A549 (cell line): Measurements from ENCODE around the gene TRAPPC11. TPM values are rescaled to one million over a fixed set of nuclear protein-coding genes. Genes with fewer than 3 reads are reported as not detected.
A peak's percentile ranks its signal among the peaks of the same experiment; 100 is the strongest.

Experiments
- ATAC-seq, 2 experiments: fragments of 200-7000 bp in 1 of 2; fragments of >200 bp in 1 of 2; cut with Nextera tagmentation in 1 of 2; cut with Tn5 transposase in 1 of 2; 3 replicates each; pipeline versions ENCODE4 v1.8.0 to v1.9.1; 2018 to 2020; ENCODE audit warnings: mild to moderate bottlenecking in 1 of 2, moderate library complexity in 1 of 2
- CTCF ChIA-PET: fragments of 300-600 bp; sonication (Branson Sonifier 250); formaldehyde crosslinking; extraction: SDS; loops from one replicate; lab custom pipeline; 2021; ENCODE audit warnings: antibody characterized with exemption, inconsistent platforms; lab: Yijun Ruan, JAX
- POLR2A ChIA-PET: fragments of 350-600 bp; formaldehyde crosslinking; extraction: SDS; loops from one replicate; lab custom pipeline; 2021; ENCODE audit warnings: antibody characterized with exemption, inconsistent platforms; lab: Yijun Ruan, JAX
- DNase-seq, 2 experiments: peaks; one replicate each; pipeline versions ENCODE4 v3.0.0 to v3.0.0-alpha.2; 2011 to 2016; ENCODE audit warnings: low read depth in 1 of 2, low spot score in 1 of 2
- FAIRE-seq: peaks from 2 replicates; lab custom pipeline; 2011; peaks lifted over from hg19 to GRCh38; lab: Jason Lieb, UNC
- H3K27ac ChIP-seq, 2 experiments: fragments of >200 bp; sonication (Bioruptor Twin); formaldehyde crosslinking; 3 replicates each; pipeline ENCODE4 v1.5.1; 2016 to 2017
- H3K4me1 ChIP-seq: fragments of >200 bp; sonication (Bioruptor Twin); formaldehyde crosslinking; 3 replicates; pipeline ENCODE4 v1.6.1; 2016
- H3K4me2 ChIP-seq: fragments of >200 bp; sonication (Bioruptor Twin); formaldehyde crosslinking; 3 replicates; pipeline ENCODE4 v1.6.1; 2016
- H3K4me3 ChIP-seq: fragments of >200 bp; sonication (Bioruptor Twin); formaldehyde crosslinking; 3 replicates; pipeline ENCODE4 v1.5.1; 2016
- H3K9me3 ChIP-seq: fragments of >200 bp; sonication (Bioruptor Twin); formaldehyde crosslinking; 3 replicates; pipeline ENCODE4 v1.6.1; 2016
- BCL3 ChIP-seq: fragments of >200 bp; sonication (Bioruptor Twin); formaldehyde crosslinking; IDR thresholded peaks from 3 replicates; pipeline ENCODE4 v1.6.1; 2016
- BHLHE40 ChIP-seq: IDR thresholded peaks from 2 replicates; pipeline ENCODE4 v1.6.1; 2012; ENCODE audit warnings: low read depth, low read length, inconsistent platforms
- CEBPB ChIP-seq, 2 experiments: fragments of >200 bp in 1 of 2; sonication (Bioruptor Twin) in 1 of 2; formaldehyde crosslinking in 1 of 2; IDR thresholded peaks; 2 replicates each; pipeline ENCODE4 v1.6.1; 2012 to 2016
- CHD2 ChIP-seq: fragments of 150-350 bp; IDR thresholded peaks from 2 replicates; pipeline ENCODE4 v1.6.1; 2014; ENCODE audit warnings: low read length; ENCODE audit not compliant: partially characterized antibody
- EHMT2 ChIP-seq: fragments of 200-600 bp; sonication (generic); IDR thresholded peaks from 2 replicates; pipeline ENCODE4 v1.6.1; 2016; ENCODE audit warnings: antibody characterized with exemption, low read depth, mild to moderate bottlenecking, moderate library complexity
- EP300 ChIP-seq, 2 experiments: fragments of >200 bp; sonication (Bioruptor Twin); formaldehyde crosslinking; IDR thresholded peaks; 2 replicates in 1 of 2; 3 replicates in 1 of 2; pipeline ENCODE4 v1.6.1; 2016 to 2017
- ESRRA ChIP-seq: fragments of 150-350 bp; IDR thresholded peaks from 2 replicates; pipeline ENCODE4 v1.6.1; 2014; ENCODE audit warnings: mild to moderate bottlenecking, low read length, borderline replicate concordance
- FOSB ChIP-seq: fragments of 250-450 bp; sonication (Bioruptor Pico); IDR thresholded peaks from 2 replicates; pipeline ENCODE4 v1.5.0; 2020; ENCODE audit warnings: mild to moderate bottlenecking, moderate library complexity
- FOSL2 ChIP-seq, 2 experiments: fragments of 450-650 bp in 1 of 2; fragments of >200 bp in 1 of 2; sonication (Bioruptor Twin) in 1 of 2; formaldehyde crosslinking; IDR thresholded peaks; 2 replicates each; pipeline versions ENCODE4 v1.5.0 to v1.6.1; 2016 to 2020; ENCODE audit warnings: mild to moderate bottlenecking in 1 of 2, moderate library complexity in 1 of 2
- HDAC2 ChIP-seq: fragments of 200-600 bp; sonication (generic); IDR thresholded peaks from 2 replicates; pipeline ENCODE4 v1.6.1; 2016
- HOXA7 ChIP-seq: fragments of 250-450 bp; sonication (Bioruptor Pico); IDR thresholded peaks from 2 replicates; pipeline ENCODE4 v1.5.0; 2020; ENCODE audit warnings: mild to moderate bottlenecking, moderate library complexity
- JUN ChIP-seq, 2 experiments: fragments of >200 bp; sonication (Bioruptor Twin); formaldehyde crosslinking; IDR thresholded peaks; 2 replicates in 1 of 2; 3 replicates in 1 of 2; pipeline ENCODE4 v1.6.1; 2016 to 2017
- KDM1A ChIP-seq: fragments of 200-600 bp; sonication (generic); IDR thresholded peaks from 2 replicates; pipeline ENCODE4 v1.6.1; 2016; ENCODE audit warnings: low read depth, mild to moderate bottlenecking
- KDM5A ChIP-seq: fragments of 200-600 bp; sonication (generic); IDR thresholded peaks from 2 replicates; pipeline ENCODE4 v1.6.1; 2016; ENCODE audit warnings: antibody characterized with exemption, mild to moderate bottlenecking
- NPAS2 ChIP-seq: fragments of 250-450 bp; sonication (Bioruptor Pico); IDR thresholded peaks from 2 replicates; pipeline ENCODE4 v1.8.0; 2022; ENCODE audit warnings: mild to moderate bottlenecking, moderate library complexity, borderline replicate concordance
- NR3C1 ChIP-seq: fragments of >200 bp; sonication (Bioruptor Twin); formaldehyde crosslinking; IDR thresholded peaks from 3 replicates; pipeline ENCODE4 v1.6.1; 2017
- PHF8 ChIP-seq: fragments of 200-600 bp; sonication (generic); IDR thresholded peaks from 2 replicates; pipeline ENCODE4 v1.6.1; 2016; ENCODE audit warnings: low read depth, mild to moderate bottlenecking, antibody characterized with exemption, moderate library complexity, borderline replicate concordance
- POLR2AphosphoS2 ChIP-seq: conservative IDR thresholded peaks from 2 replicates; pipeline ENCODE4 v1.6.1; 2012; ENCODE audit warnings: low read length, improper control_type of control experiment, inconsistent platforms
- RFX5 ChIP-seq: fragments of 450-650 bp; IDR thresholded peaks from 2 replicates; pipeline ENCODE4 v1.7.1; 2014; ENCODE audit warnings: antibody characterized with exemption, mild to moderate bottlenecking, moderate library complexity
- SREBF2 ChIP-seq: fragments of 450-650 bp; IDR thresholded peaks from 2 replicates; pipeline ENCODE4 v1.6.1; 2014; ENCODE audit warnings: mild to moderate bottlenecking, moderate library complexity
- TFCP2L1 ChIP-seq: fragments of 250-450 bp; sonication (Bioruptor Pico); IDR thresholded peaks from 2 replicates; pipeline ENCODE4 v1.5.0; 2021; ENCODE audit warnings: mild to moderate bottlenecking
- USF2 ChIP-seq: fragments of 450-650 bp; IDR thresholded peaks from 2 replicates; pipeline ENCODE4 v1.6.1; 2014; ENCODE audit warnings: antibody characterized with exemption
- ZFP36 ChIP-seq: fragments of 450-650 bp; IDR thresholded peaks from 2 replicates; pipeline ENCODE4 v1.6.1; 2014; ENCODE audit warnings: borderline replicate concordance; ENCODE audit not compliant: partially characterized antibody
- ZNF302 ChIP-seq: fragments of 250-450 bp; sonication (Bioruptor Pico); IDR thresholded peaks from 2 replicates; pipeline ENCODE4 v1.9.0; 2021; ENCODE audit warnings: inconsistent platforms, mild to moderate bottlenecking, moderate library complexity
- WGBS: methylation state at CpG from one replicate; pipeline ENCODE4 v1.1.6; 2017; ENCODE audit errors: missing lambda C conversion rate; 5-methylcytosine and 5-hydroxymethylcytosine counted together
- polyA plus RNA-seq, 4 experiments: library from polyadenylated mRNA; depleted of rRNA in 3 of 4; stranded (reverse); fragments of >200 nt; fragmentation: RNase III in 1 of 4; extraction: RNeasy Plus Mini Kit Qiagen cat#74134 plus additional on column Dnase treatment in 1 of 4; gene quantifications; 2 replicates in 3 of 4; 3 replicates in 1 of 4; pipeline ENCODE4 v1.2.3, GENCODE V29; 2011 to 2017
- TF ChIP-seq, protein P1 (sequence below): fragments of 150-350 bp; IDR thresholded peaks from 2 replicates; pipeline ENCODE4 v1.6.1; 2014; ENCODE audit warnings: low read depth, mild to moderate bottlenecking, low read length
- TF ChIP-seq, protein P2 (sequence below): fragments of 250-450 bp; sonication (Bioruptor Pico); IDR thresholded peaks from 2 replicates; pipeline ENCODE4 v1.5.0; 2020; ENCODE audit warnings: low read depth, mild to moderate bottlenecking, moderate library complexity

TRAPPC11 gene
- polyA plus RNA-seq, 2 of the 4 experiments (the other 2 are of a cell fraction) = 10.8 to 39.8 TPM

GRCh38 chr4:183658362-183659028, 598 bp upstream of the TRAPPC11 start:
- Histone ChIP-seq H3K27ac (peak overlapping the region; percentile 89 to 96), H3K4me1 (peaks cover 16% of the 10 kb centered on the region; the same call in 2 of the 3 replicates), H3K9me3 (no peaks in the 10 kb centered on the region), H3K4me3 (peak overlapping the region; percentile 77), H3K4me2 (peak overlapping the region; percentile 90)
- ATAC-seq (peak; percentile 46 to 60), FAIRE-seq (no peak), DNase-seq (peak in 1 of 2 experiments; percentile 5)
- POLR2A ChIA-PET = interaction anchor here (0.9 kb wide), 1 partner anchor 63 kb away, joined by 3 read pairs; no protein-coding TSS in a partner anchor
- TF ChIP-seq PHF8 (peak; percentile 66; the same call in 1 of the 2 replicates), TFCP2L1 (no peak)
- CTCF ChIA-PET = interaction anchor here (0.8 kb wide), 1 partner anchor 13 kb away, joined by 3 read pairs; no protein-coding TSS in a partner anchor
- WGBS = under 1% methylated on average over 13 of the region's 39 CpGs

DNA sequence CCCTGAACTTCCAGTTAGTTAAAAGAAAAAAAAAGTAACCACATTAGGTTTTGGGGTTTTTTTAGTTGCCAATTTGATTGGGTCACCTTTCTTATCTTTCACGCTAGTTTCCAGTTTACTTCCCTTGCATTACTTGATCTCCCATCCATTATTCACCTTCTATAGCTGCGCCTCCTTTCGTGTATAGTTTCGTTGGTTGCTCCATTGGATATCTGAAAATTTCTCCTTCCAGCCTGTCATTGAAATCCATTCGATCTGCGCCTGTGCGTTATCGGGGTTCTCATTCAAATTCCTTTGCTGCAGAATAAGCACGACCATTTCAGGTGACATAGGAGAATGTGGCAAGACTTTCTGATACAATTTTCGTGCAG, 764 bp downstream of the TRAPPC11 start:
- POLR2A ChIA-PET = interaction anchor here (0.9 kb wide), 1 partner anchor 61 kb away, joined by 3 read pairs; no protein-coding TSS in a partner anchor
- peaks cover 16% of the 10 kb centered on the region; the same call in 2 of the 3 replicates for H3K4me1 ChIP-seq
- CTCF ChIA-PET = interaction anchor here (0.6 kb wide), 1 partner anchor 769 kb away, joined by 3 read pairs; no protein-coding TSS in a partner anchor
- no peak for FAIRE-seq
- peak overlapping the region; percentile 88 for H3K4me2 ChIP-seq
- peak overlapping the region; percentile 89 to 96 for H3K27ac ChIP-seq
- H3K4me3 ChIP-seq = peak overlapping the region; percentile 77
- ATAC-seq = no peak
- no peak for TF ChIP-seq EP300 (IDR thresholded peaks at IDR 0.05)
- TF ChIP-seq SREBF2 = no peak
- no peak for TF ChIP-seq KDM5A
- TF ChIP-seq HDAC2 = no peak
- no peak for TF ChIP-seq CHD2
- TF ChIP-seq ESRRA = no peak
- TF ChIP-seq KDM1A = no peak
- no peak for TF ChIP-seq HOXA7 (CRISPR knock-in tag)
- TF ChIP-seq TFCP2L1 = no peak
- no peak for TF ChIP-seq BCL3
- no peak for TF ChIP-seq EHMT2
- no peak for TF ChIP-seq FOSL2 (IDR thresholded peaks at IDR 0.05)
- TF ChIP-seq FOSL2 (CRISPR knock-in tag; IDR thresholded peaks at IDR 0.05) = no peak
- TF ChIP-seq BHLHE40 = no peak
- TF ChIP-seq POLR2AphosphoS2 = no peak
- no peak for TF ChIP-seq CEBPB (IDR thresholded peaks at IDR 0.05)
- TF ChIP-seq, protein P1, sequence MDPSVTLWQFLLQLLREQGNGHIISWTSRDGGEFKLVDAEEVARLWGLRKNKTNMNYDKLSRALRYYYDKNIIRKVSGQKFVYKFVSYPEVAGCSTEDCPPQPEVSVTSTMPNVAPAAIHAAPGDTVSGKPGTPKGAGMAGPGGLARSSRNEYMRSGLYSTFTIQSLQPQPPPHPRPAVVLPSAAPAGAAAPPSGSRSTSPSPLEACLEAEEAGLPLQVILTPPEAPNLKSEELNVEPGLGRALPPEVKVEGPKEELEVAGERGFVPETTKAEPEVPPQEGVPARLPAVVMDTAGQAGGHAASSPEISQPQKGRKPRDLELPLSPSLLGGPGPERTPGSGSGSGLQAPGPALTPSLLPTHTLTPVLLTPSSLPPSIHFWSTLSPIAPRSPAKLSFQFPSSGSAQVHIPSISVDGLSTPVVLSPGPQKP = no peak
- no peak for TF ChIP-seq RFX5
- no peak for TF ChIP-seq JUN (IDR thresholded peaks at IDR 0.05)
- no peaks in the 10 kb centered on the region for H3K9me3 ChIP-seq
- 28% methylated on average over 10 of the region's 10 CpGs for WGBS
- no peak for DNase-seq

DNA sequence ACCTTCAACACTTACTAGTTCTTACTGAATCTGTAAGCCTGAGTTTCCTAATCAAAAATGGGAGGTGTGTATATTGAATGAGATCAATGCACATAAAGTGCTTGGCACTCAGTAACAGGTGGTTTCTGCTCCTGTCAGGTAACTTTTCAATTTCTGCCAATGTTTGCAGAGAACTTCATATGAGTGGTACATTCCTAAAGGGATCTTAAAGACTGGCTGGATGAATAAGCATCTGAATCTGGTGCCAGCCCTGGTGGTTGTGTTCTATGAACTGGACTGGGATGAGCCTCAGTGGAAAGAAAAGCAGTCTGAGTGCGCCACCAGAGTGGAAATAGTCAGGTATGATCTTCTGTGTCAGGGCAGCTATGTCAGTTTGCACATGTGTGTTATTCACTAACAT, 7.0 kb downstream of the TRAPPC11 start:
- ChIA-PET CTCF (no interaction called here), POLR2A (no interaction called here)
- H3K27ac ChIP-seq = no peak overlapping the region
- TF ChIP-seq NR3C1 = no peak
- TF ChIP-seq BHLHE40 = no peak
- no peak for TF ChIP-seq NPAS2 (CRISPR knock-in tag)
- no peak for TF ChIP-seq KDM1A
- no peak for TF ChIP-seq ESRRA
- no peak for TF ChIP-seq ZFP36
- TF ChIP-seq, protein P2, sequence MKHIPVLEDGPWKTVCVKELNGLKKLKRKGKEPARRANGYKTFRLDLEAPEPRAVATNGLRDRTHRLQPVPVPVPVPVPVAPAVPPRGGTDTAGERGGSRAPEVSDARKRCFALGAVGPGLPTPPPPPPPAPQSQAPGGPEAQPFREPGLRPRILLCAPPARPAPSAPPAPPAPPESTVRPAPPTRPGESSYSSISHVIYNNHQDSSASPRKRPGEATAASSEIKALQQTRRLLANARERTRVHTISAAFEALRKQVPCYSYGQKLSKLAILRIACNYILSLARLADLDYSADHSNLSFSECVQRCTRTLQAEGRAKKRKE (CRISPR knock-in tag) = no peak
- no peak for TF ChIP-seq FOSB (CRISPR knock-in tag)
- TF ChIP-seq ZNF302 = no peak
- TF ChIP-seq POLR2AphosphoS2 = no peak
- no peak for TF ChIP-seq USF2
- TF ChIP-seq HOXA7 (CRISPR knock-in tag) = no peak
- no peaks in the 10 kb centered on the region for H3K9me3 ChIP-seq
- H3K4me3 ChIP-seq = no peak overlapping the region
- 100% methylated on average over 1 of the region's 1 CpG for WGBS
- H3K4me1 ChIP-seq = no peaks in the 10 kb centered on the region
- H3K4me2 ChIP-seq = no peak overlapping the region
- FAIRE-seq = no peak
- ATAC-seq = no peak
- DNase-seq = no peak
